Testis (tissue), 2 donors: ENCODE results near the gene GPLD1.

Source experiments
- CTCF ChIP-seq, 3 experiments: fragments of 450-650 bp in 2 of 3; fragments of 200-600 bp in 1 of 3; sonication (generic) in 1 of 3; IDR thresholded peaks; one replicate each; pipeline ENCODE4 v1.5.1; 2016 to 2019; ENCODE audit warnings: antibody characterized with exemption in 3 of 3, mild to moderate bottlenecking in 2 of 3, moderate library complexity in 1 of 3
- POLR2A ChIP-seq: fragments of 450-650 bp; IDR thresholded peaks from one replicate; pipeline ENCODE4 v1.6.1; 2017; ENCODE audit warnings: antibody characterized with exemption, mild to moderate bottlenecking, moderate library complexity

GRCh38 chr6:24425091-24425490, 64.3 kb downstream of the GPLD1 start:
- TF ChIP-seq CTCF (IDR thresholded peaks at IDR 0.05) (no peak), POLR2A (no peak)
